A549 (cell line): ENCODE measurements around the gene GDF10. TPM values are rescaled to one million over a fixed set of nuclear protein-coding genes. Genes with fewer than 3 reads are reported as not detected.

Experiments used
- ATAC-seq, 2 experiments: fragments of 200-7000 bp in 1 of 2; fragments of >200 bp in 1 of 2; cut with Nextera tagmentation in 1 of 2; cut with Tn5 transposase in 1 of 2; 3 replicates each; pipeline versions ENCODE4 v1.8.0 to v1.9.1; 2018 to 2020; ENCODE audit warnings: mild to moderate bottlenecking in 1 of 2, moderate library complexity in 1 of 2
- CTCF ChIA-PET: fragments of 300-600 bp; sonication (Branson Sonifier 250); formaldehyde crosslinking; extraction: SDS; loops from one replicate; lab custom pipeline; 2021; ENCODE audit warnings: antibody characterized with exemption, inconsistent platforms; lab: Yijun Ruan, JAX
- POLR2A ChIA-PET: fragments of 350-600 bp; formaldehyde crosslinking; extraction: SDS; loops from one replicate; lab custom pipeline; 2021; ENCODE audit warnings: antibody characterized with exemption, inconsistent platforms; lab: Yijun Ruan, JAX
- DNase-seq, 2 experiments: peaks; one replicate each; pipeline versions ENCODE4 v3.0.0 to v3.0.0-alpha.2; 2011 to 2016; ENCODE audit warnings: low read depth in 1 of 2, low spot score in 1 of 2
- FAIRE-seq: peaks from 2 replicates; lab custom pipeline; 2011; peaks lifted over from hg19 to GRCh38; lab: Jason Lieb, UNC
- H3K27ac ChIP-seq, 2 experiments: fragments of >200 bp; sonication (Bioruptor Twin); formaldehyde crosslinking; 3 replicates each; pipeline ENCODE4 v1.5.1; 2016 to 2017
- H3K4me1 ChIP-seq: fragments of >200 bp; sonication (Bioruptor Twin); formaldehyde crosslinking; 3 replicates; pipeline ENCODE4 v1.6.1; 2016
- H3K4me2 ChIP-seq: fragments of >200 bp; sonication (Bioruptor Twin); formaldehyde crosslinking; 3 replicates; pipeline ENCODE4 v1.6.1; 2016
- H3K4me3 ChIP-seq: fragments of >200 bp; sonication (Bioruptor Twin); formaldehyde crosslinking; 3 replicates; pipeline ENCODE4 v1.5.1; 2016
- H3K9me3 ChIP-seq: fragments of >200 bp; sonication (Bioruptor Twin); formaldehyde crosslinking; 3 replicates; pipeline ENCODE4 v1.6.1; 2016
- BHLHE40 ChIP-seq: IDR thresholded peaks from 2 replicates; pipeline ENCODE4 v1.6.1; 2012; ENCODE audit warnings: low read depth, low read length, inconsistent platforms
- CBX2 ChIP-seq: fragments of 200-600 bp; sonication (generic); IDR thresholded peaks from 2 replicates; pipeline ENCODE4 v1.6.1; 2016; ENCODE audit warnings: low read depth, mild to moderate bottlenecking, borderline replicate concordance
- CBX8 ChIP-seq: fragments of 200-600 bp; sonication (generic); IDR thresholded peaks from 2 replicates; pipeline ENCODE4 v1.6.1; 2016
- CHD4 ChIP-seq: fragments of 200-600 bp; sonication (generic); IDR thresholded peaks from 2 replicates; pipeline ENCODE4 v1.6.1; 2016; ENCODE audit warnings: antibody characterized with exemption, mild to moderate bottlenecking, borderline replicate concordance
- EHMT2 ChIP-seq: fragments of 200-600 bp; sonication (generic); IDR thresholded peaks from 2 replicates; pipeline ENCODE4 v1.6.1; 2016; ENCODE audit warnings: antibody characterized with exemption, low read depth, mild to moderate bottlenecking, moderate library complexity
- FOSB ChIP-seq: fragments of 250-450 bp; sonication (Bioruptor Pico); IDR thresholded peaks from 2 replicates; pipeline ENCODE4 v1.5.0; 2020; ENCODE audit warnings: mild to moderate bottlenecking, moderate library complexity
- HDAC2 ChIP-seq: fragments of 200-600 bp; sonication (generic); IDR thresholded peaks from 2 replicates; pipeline ENCODE4 v1.6.1; 2016
- HEYL ChIP-seq: fragments of 250-450 bp; sonication (Bioruptor Pico); IDR thresholded peaks from 2 replicates; pipeline ENCODE4 v1.8.0; 2021; ENCODE audit warnings: mild to moderate bottlenecking, moderate library complexity
- HOXA7 ChIP-seq: fragments of 250-450 bp; sonication (Bioruptor Pico); IDR thresholded peaks from 2 replicates; pipeline ENCODE4 v1.5.0; 2020; ENCODE audit warnings: mild to moderate bottlenecking, moderate library complexity
- HOXB13 ChIP-seq: fragments of 250-450 bp; sonication (Bioruptor Pico); IDR thresholded peaks from 2 replicates; pipeline ENCODE4 v1.5.0; 2020; ENCODE audit warnings: low read depth, mild to moderate bottlenecking, moderate library complexity
- KDM5A ChIP-seq: fragments of 200-600 bp; sonication (generic); IDR thresholded peaks from 2 replicates; pipeline ENCODE4 v1.6.1; 2016; ENCODE audit warnings: antibody characterized with exemption, mild to moderate bottlenecking
- MYC ChIP-seq: IDR thresholded peaks from 2 replicates; pipeline ENCODE4 v1.6.1; 2012; ENCODE audit warnings: mild to moderate bottlenecking, inconsistent platforms, low read length, improper control_type of control experiment, borderline replicate concordance
- NFE2L2 ChIP-seq: fragments of 150-350 bp; conservative IDR thresholded peaks from 2 replicates; pipeline ENCODE4 v1.6.1; 2014; ENCODE audit warnings: low read length
- POLR2A ChIP-seq: IDR thresholded peaks from 2 replicates; pipeline ENCODE4 v1.6.1; 2012; ENCODE audit warnings: mild to moderate bottlenecking, low read length
- RAD21 ChIP-seq, 2 experiments: fragments of >200 bp in 1 of 2; sonication (Bioruptor Twin) in 1 of 2; formaldehyde crosslinking in 1 of 2; IDR thresholded peaks in 1 of 2; conservative IDR thresholded peaks in 1 of 2; 2 replicates in 1 of 2; 3 replicates in 1 of 2; pipeline ENCODE4 v1.6.1; 2012 to 2018; ENCODE audit warnings: inconsistent platforms in 1 of 2
- RCOR1 ChIP-seq: fragments of 150-350 bp; IDR thresholded peaks from 2 replicates; pipeline ENCODE4 v1.6.1; 2014; ENCODE audit warnings: antibody characterized with exemption, low read length, low read depth
- RFX5 ChIP-seq: fragments of 450-650 bp; IDR thresholded peaks from 2 replicates; pipeline ENCODE4 v1.7.1; 2014; ENCODE audit warnings: antibody characterized with exemption, mild to moderate bottlenecking, moderate library complexity
- SMC3 ChIP-seq: fragments of >200 bp; sonication (Bioruptor Twin); formaldehyde crosslinking; IDR thresholded peaks from 3 replicates; pipeline ENCODE4 v1.6.1; 2018; ENCODE audit warnings: inconsistent platforms
- TP53 ChIP-seq: fragments of 250-450 bp; sonication (Bioruptor Pico); IDR thresholded peaks from 2 replicates; pipeline ENCODE4 v1.5.0; 2021; ENCODE audit warnings: mild to moderate bottlenecking, moderate library complexity
- ZC3H11A ChIP-seq: fragments of 450-650 bp; IDR thresholded peaks from 2 replicates; pipeline ENCODE4 v1.6.1; 2014; ENCODE audit warnings: antibody characterized with exemption, mild to moderate bottlenecking
- ZFP36 ChIP-seq: fragments of 450-650 bp; IDR thresholded peaks from 2 replicates; pipeline ENCODE4 v1.6.1; 2014; ENCODE audit warnings: borderline replicate concordance; ENCODE audit not compliant: partially characterized antibody
- WGBS: methylation state at CpG from one replicate; pipeline ENCODE4 v1.1.6; 2017; ENCODE audit errors: missing lambda C conversion rate; 5-methylcytosine and 5-hydroxymethylcytosine counted together
- polyA plus RNA-seq, 4 experiments: library from polyadenylated mRNA; depleted of rRNA in 3 of 4; stranded (reverse); fragments of >200 nt; fragmentation: RNase III in 1 of 4; extraction: RNeasy Plus Mini Kit Qiagen cat#74134 plus additional on column Dnase treatment in 1 of 4; gene quantifications; 2 replicates in 3 of 4; 3 replicates in 1 of 4; pipeline ENCODE4 v1.2.3, GENCODE V29; 2011 to 2017
- TF ChIP-seq, protein P1 (sequence below): fragments of 250-450 bp; sonication (Bioruptor Pico); IDR thresholded peaks from 2 replicates; pipeline ENCODE4 v1.5.0; 2021; ENCODE audit warnings: mild to moderate bottlenecking, moderate library complexity, borderline replicate concordance
- TF ChIP-seq, protein P2 (sequence below): fragments of 450-650 bp; IDR thresholded peaks from 2 replicates; pipeline ENCODE4 v1.6.1; 2014; ENCODE audit warnings: antibody characterized with exemption
- TF ChIP-seq, protein P3 (sequence below): IDR thresholded peaks from 2 replicates; pipeline ENCODE4 v1.6.1; 2012
- TF ChIP-seq, protein P4 (sequence below): fragments of >200 bp; sonication (Bioruptor Twin); formaldehyde crosslinking; IDR thresholded peaks from 3 replicates; pipeline ENCODE4 v1.5.1; 2016
- TF ChIP-seq, protein P5 (sequence below): fragments of >200 bp; sonication (Bioruptor Twin); formaldehyde crosslinking; IDR thresholded peaks from 3 replicates; pipeline ENCODE4 v1.6.1; 2016

The GDF10 gene
- polyA plus RNA-seq, 2 of the 4 experiments (the other 2 are of a cell fraction), result 0.10 TPM; not detected in 1

DNA sequence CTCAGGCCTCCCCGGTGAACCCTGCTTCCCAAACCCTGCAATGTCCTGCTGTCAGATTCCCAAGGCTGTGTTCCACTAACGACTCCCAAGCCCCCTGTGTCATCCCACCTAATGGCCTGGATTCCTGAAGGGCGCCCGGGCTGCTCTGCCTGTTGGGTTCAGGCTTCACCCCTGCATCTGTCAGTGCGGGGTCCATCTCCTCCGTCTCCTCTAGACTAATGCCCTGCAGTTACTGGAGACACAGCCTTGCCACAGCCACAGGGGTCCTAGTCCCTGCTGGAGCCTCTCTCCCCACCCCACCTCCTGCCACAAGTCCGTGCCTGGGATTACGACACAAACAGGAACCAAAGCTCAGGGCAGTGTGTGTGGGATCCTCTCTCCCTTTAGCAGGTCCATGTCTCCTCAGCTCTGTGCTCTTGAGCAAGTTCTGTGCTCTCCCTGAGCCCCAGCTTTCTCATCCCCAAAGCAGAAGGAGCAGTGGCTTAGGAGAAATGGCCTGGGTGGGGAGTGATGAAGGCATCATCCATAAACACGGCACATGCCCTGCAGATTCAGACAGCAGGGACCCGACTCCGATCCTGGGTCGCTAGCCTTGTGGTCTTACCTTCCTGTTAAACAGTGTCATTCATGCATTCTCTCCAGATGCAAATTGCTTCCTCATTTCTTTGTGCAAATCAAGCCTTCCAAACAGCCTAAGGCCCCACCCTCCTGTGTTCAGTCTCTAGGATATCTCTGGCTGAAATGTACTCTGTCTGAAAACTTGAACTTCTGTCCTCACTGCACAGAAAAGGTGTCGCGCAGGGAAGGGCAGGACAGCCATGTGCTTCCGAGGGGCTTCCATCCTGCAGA is 40.0 kb downstream of the GDF10 start:
- WGBS, result 61% methylated on average over 12 of the region's 15 CpGs
- Histone ChIP-seq H3K27ac (no peak overlapping the region), H3K4me2 (no peak overlapping the region), H3K4me3 (no peak overlapping the region), H3K9me3 (no peaks in the 10 kb centered on the region), H3K4me1 (no peaks in the 10 kb centered on the region)
- ChIA-PET POLR2A (no interaction called here), CTCF (interaction anchor here (0.7 to 4.1 kb wide), 20 partner anchors 9 to 315 kb away, joined by 3 to 24 read pairs (median 4); partner anchors contain the start of genes GDF2 and RBP3)
- FAIRE-seq, result no peak
- no peak for DNase-seq
- ATAC-seq, result peak; percentile 28 to 55; a peak in 4 of 6 replicates
- TF ChIP-seq ZC3H11A, result no peak
- TF ChIP-seq, protein P1, sequence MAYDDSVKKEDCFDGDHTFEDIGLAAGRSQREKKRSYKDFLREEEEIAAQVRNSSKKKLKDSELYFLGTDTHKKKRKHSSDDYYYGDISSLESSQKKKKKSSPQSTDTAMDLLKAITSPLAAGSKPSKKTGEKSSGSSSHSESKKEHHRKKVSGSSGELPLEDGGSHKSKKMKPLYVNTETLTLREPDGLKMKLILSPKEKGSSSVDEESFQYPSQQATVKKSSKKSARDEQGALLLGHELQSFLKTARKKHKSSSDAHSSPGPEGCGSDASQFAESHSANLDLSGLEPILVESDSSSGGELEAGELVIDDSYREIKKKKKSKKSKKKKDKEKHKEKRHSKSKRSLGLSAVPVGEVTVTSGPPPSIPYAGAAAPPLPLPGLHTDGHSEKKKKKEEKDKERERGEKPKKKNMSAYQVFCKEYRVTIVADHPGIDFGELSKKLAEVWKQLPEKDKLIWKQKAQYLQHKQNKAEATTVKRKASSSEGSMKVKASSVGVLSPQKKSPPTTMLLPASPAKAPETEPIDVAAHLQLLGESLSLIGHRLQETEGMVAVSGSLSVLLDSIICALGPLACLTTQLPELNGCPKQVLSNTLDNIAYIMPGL (CRISPR knock-in tag), result no peak
- TF ChIP-seq, protein P2, sequence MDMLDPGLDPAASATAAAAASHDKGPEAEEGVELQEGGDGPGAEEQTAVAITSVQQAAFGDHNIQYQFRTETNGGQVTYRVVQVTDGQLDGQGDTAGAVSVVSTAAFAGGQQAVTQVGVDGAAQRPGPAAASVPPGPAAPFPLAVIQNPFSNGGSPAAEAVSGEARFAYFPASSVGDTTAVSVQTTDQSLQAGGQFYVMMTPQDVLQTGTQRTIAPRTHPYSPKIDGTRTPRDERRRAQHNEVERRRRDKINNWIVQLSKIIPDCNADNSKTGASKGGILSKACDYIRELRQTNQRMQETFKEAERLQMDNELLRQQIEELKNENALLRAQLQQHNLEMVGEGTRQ, result no peak
- TF ChIP-seq CBX2, result no peak
- no peak for TF ChIP-seq HEYL (CRISPR knock-in tag)
- TF ChIP-seq ZFP36, result no peak
- TF ChIP-seq POLR2A, result no peak
- no peak for TF ChIP-seq HOXA7 (CRISPR knock-in tag)
- no peak for TF ChIP-seq TP53 (CRISPR knock-in tag)
- TF ChIP-seq MYC, result no peak
- TF ChIP-seq FOSB (CRISPR knock-in tag), result no peak
- TF ChIP-seq EHMT2, result no peak
- no peak for TF ChIP-seq RCOR1

DNA sequence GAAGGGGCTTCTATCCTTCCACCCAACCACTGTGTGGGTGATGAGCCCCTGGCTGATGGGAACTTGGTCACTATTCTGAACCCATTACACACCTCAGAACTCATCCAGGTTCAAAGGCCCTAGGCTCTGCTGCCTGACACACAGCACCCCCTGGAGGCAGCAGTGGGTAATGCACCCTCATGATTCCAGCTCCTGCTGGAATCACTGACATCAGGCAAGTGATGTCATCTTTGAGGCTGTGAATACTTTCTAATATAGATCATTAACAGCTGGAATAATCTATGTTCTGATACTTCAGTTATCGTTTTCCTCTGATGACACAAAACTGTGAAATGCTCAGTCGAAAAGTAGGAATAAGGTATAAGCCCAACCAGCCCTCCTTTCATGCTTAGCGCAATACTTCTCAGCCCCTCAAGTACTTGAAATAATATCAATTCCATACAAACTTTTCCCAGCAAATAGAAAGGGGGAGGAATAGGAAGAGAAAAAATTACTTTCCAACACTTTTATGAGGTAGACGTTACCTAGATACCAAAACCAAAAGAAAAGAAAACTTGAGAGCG is 40.7 kb downstream of the GDF10 start:
- POLR2A ChIA-PET, result no interaction called here
- H3K4me2 ChIP-seq, result no peak overlapping the region
- TF ChIP-seq CHD4 (no peak), KDM5A (no peak), SMC3 (peak; percentile 67), CBX8 (no peak), HDAC2 (no peak), NFE2L2 (no peak), HOXB13 (CRISPR knock-in tag) (no peak), RFX5 (no peak), CBX2 (no peak), TP53 (CRISPR knock-in tag) (no peak), EHMT2 (no peak), POLR2A (no peak), BHLHE40 (no peak), ZFP36 (no peak), RAD21 (conservative IDR thresholded peaks at IDR 0.05 in 1 of 2, IDR thresholded peaks at IDR 0.05 in 1 of 2) (peak; percentile 66 to 79), RCOR1 (no peak)
- TF ChIP-seq, protein P3, sequence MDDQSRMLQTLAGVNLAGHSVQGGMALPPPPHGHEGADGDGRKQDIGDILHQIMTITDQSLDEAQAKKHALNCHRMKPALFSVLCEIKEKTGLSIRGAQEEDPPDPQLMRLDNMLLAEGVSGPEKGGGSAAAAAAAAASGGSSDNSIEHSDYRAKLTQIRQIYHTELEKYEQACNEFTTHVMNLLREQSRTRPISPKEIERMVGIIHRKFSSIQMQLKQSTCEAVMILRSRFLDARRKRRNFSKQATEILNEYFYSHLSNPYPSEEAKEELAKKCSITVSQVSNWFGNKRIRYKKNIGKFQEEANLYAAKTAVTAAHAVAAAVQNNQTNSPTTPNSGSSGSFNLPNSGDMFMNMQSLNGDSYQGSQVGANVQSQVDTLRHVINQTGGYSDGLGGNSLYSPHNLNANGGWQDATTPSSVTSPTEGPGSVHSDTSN, result no peak
- TF ChIP-seq, protein P4, sequence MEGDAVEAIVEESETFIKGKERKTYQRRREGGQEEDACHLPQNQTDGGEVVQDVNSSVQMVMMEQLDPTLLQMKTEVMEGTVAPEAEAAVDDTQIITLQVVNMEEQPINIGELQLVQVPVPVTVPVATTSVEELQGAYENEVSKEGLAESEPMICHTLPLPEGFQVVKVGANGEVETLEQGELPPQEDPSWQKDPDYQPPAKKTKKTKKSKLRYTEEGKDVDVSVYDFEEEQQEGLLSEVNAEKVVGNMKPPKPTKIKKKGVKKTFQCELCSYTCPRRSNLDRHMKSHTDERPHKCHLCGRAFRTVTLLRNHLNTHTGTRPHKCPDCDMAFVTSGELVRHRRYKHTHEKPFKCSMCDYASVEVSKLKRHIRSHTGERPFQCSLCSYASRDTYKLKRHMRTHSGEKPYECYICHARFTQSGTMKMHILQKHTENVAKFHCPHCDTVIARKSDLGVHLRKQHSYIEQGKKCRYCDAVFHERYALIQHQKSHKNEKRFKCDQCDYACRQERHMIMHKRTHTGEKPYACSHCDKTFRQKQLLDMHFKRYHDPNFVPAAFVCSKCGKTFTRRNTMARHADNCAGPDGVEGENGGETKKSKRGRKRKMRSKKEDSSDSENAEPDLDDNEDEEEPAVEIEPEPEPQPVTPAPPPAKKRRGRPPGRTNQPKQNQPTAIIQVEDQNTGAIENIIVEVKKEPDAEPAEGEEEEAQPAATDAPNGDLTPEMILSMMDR, result peak; percentile 87
- TF ChIP-seq, protein P1 (CRISPR knock-in tag), result no peak
- TF ChIP-seq, protein P5, sequence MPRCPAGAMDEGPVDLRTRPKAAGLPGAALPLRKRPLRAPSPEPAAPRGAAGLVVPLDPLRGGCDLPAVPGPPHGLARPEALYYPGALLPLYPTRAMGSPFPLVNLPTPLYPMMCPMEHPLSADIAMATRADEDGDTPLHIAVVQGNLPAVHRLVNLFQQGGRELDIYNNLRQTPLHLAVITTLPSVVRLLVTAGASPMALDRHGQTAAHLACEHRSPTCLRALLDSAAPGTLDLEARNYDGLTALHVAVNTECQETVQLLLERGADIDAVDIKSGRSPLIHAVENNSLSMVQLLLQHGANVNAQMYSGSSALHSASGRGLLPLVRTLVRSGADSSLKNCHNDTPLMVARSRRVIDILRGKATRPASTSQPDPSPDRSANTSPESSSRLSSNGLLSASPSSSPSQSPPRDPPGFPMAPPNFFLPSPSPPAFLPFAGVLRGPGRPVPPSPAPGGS, result no peak

More for the DNA sequence above, 40.7 kb downstream of the GDF10 start:
- FAIRE-seq (no peak), ATAC-seq (peak; percentile 77 to 88), DNase-seq (peak; percentile 67 to 87)
- no peak overlapping the region for H3K4me3 ChIP-seq
- H3K27ac ChIP-seq, result no peak overlapping the region
- no peaks in the 10 kb centered on the region for H3K4me1 ChIP-seq
- no peaks in the 10 kb centered on the region for H3K9me3 ChIP-seq
- 50% methylated on average over 5 of the region's 5 CpGs for WGBS
- CTCF ChIA-PET, result interaction anchor here (0.6 to 2.6 kb wide), 25 partner anchors 9 to 322 kb away, joined by 3 to 24 read pairs (median 4); partner anchors contain the start of genes GDF2 and RBP3
